MM.1S (cell line): ENCODE data around the gene C3.

Experiments used
- EZH2 ChIP-seq: fragments of 300-600 bp; sonication (generic); optimal IDR thresholded peaks from 2 replicates; pipeline ENCODE3; 2017; ENCODE audit warnings: low read depth, mild to moderate bottlenecking, antibody characterized with exemption, low read length, mixed read lengths
- EZH2phosphoT487 ChIP-seq: fragments of 300-600 bp; sonication (generic); IDR thresholded peaks from 2 replicates; pipeline ENCODE4 v1.6.1; 2018; ENCODE audit warnings: antibody characterized with exemption, low read length
- TF ChIP-seq, protein P1 (sequence below): fragments of 300-600 bp; sonication (generic); IDR thresholded peaks from 2 replicates; pipeline ENCODE4 v1.5.1; 2016; ENCODE audit warnings: antibody characterized with exemption, low read length, mixed read lengths

DNA sequence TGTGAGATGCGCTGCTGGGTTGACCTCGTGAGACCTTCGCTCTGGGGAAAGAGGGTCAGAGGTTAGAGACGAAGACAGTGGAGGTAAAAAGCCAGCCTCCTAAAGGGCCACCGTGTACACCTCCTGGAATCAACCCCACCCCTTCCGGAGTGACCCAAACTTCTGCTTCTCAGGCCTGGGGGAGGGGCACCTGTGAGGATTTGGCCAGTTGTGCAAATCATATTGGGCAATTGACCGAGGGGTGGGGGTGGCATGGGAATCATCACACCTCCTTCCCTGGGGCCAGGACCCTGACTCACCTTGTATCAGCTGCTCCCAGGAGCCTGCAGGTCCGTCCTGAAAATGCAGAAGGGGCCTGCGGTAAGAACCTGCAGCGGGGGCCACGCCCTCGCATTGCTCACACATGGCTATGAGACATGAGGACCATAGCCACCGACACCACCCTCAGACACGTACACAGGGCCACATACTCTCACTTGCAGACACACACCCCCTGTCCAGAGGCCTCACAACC lies 53.3 kb downstream of the C3 start:
- TF ChIP-seq, protein P1, sequence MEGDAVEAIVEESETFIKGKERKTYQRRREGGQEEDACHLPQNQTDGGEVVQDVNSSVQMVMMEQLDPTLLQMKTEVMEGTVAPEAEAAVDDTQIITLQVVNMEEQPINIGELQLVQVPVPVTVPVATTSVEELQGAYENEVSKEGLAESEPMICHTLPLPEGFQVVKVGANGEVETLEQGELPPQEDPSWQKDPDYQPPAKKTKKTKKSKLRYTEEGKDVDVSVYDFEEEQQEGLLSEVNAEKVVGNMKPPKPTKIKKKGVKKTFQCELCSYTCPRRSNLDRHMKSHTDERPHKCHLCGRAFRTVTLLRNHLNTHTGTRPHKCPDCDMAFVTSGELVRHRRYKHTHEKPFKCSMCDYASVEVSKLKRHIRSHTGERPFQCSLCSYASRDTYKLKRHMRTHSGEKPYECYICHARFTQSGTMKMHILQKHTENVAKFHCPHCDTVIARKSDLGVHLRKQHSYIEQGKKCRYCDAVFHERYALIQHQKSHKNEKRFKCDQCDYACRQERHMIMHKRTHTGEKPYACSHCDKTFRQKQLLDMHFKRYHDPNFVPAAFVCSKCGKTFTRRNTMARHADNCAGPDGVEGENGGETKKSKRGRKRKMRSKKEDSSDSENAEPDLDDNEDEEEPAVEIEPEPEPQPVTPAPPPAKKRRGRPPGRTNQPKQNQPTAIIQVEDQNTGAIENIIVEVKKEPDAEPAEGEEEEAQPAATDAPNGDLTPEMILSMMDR: no peak
- TF ChIP-seq EZH2phosphoT487 (no peak), EZH2 (no peak)
